Suprapubic skin (tissue), 4 donors: ENCODE measurements around the gene SHCBP1L.

Experiments
- EP300 ChIP-seq: sonication (generic); formaldehyde crosslinking; IDR thresholded peaks from one replicate; pipeline ENCODE4 v1.6.1; 2017; ENCODE audit warnings: antibody characterized with exemption
- POLR2A ChIP-seq, 2 donors: fragments of 450-650 bp; IDR thresholded peaks; one replicate each; pipeline ENCODE4 v1.6.1; 2017; ENCODE audit warnings: antibody characterized with exemption in 2 of 2, mild to moderate bottlenecking in 2 of 2, moderate library complexity in 2 of 2
- POLR2AphosphoS5 ChIP-seq, 3 donors: sonication (generic); formaldehyde crosslinking; IDR thresholded peaks; one replicate each; pipeline ENCODE4 v1.6.1; 2017; ENCODE audit warnings: antibody characterized with exemption in 3 of 3
- TF ChIP-seq, protein P1 (sequence below), 2 donors: fragments of 200-600 bp in 1 of 2; fragments of 450-650 bp in 1 of 2; sonication (generic) in 1 of 2; IDR thresholded peaks; one replicate each; pipeline ENCODE4 v1.5.1; 2016 to 2019; ENCODE audit warnings: antibody characterized with exemption in 2 of 2, mild to moderate bottlenecking in 1 of 2, moderate library complexity in 1 of 2

DNA sequence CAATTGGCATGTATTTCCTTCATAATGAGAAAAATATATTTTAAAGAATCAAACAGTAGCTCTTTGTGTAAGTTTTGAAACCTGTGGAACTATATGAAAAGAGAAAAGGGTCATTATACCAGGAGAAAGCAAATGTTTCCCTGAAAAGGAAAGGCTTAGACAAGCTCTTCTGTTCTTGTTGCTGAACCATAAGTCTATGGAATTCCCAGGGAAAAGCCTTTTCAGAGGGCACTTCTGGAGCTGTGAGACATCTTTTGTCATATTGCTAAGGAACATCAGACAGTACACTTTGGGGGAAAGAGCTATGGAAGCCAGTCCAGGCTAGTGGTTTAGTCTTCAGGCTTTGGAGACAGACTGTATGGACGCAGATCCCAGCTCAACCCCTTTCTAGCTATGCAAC is 12.1 kb upstream of the SHCBP1L start:
- no peak for TF ChIP-seq POLR2A (IDR thresholded peaks at IDR 0.05)
- TF ChIP-seq, protein P1, sequence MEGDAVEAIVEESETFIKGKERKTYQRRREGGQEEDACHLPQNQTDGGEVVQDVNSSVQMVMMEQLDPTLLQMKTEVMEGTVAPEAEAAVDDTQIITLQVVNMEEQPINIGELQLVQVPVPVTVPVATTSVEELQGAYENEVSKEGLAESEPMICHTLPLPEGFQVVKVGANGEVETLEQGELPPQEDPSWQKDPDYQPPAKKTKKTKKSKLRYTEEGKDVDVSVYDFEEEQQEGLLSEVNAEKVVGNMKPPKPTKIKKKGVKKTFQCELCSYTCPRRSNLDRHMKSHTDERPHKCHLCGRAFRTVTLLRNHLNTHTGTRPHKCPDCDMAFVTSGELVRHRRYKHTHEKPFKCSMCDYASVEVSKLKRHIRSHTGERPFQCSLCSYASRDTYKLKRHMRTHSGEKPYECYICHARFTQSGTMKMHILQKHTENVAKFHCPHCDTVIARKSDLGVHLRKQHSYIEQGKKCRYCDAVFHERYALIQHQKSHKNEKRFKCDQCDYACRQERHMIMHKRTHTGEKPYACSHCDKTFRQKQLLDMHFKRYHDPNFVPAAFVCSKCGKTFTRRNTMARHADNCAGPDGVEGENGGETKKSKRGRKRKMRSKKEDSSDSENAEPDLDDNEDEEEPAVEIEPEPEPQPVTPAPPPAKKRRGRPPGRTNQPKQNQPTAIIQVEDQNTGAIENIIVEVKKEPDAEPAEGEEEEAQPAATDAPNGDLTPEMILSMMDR (IDR thresholded peaks at IDR 0.05) = no peak
- no peak for TF ChIP-seq EP300
- no peak for TF ChIP-seq POLR2AphosphoS5 (IDR thresholded peaks at IDR 0.05)
